ENCODE measurements around the gene TGFB2. TPM values are rescaled to one million over a fixed set of nuclear protein-coding genes. Genes with fewer than 3 reads are reported as not detected.

Gene TGFB2
- polyA plus RNA-seq, 1 donor (not counting 4 experiments of a cell fraction or from before 2014, with no cell fraction given): 21.5 TPM

- Histone ChIP-seq H3K9me1 (ENCODE audit: control insufficient read depth, extremely low read depth, insufficient read depth, low read length) (no peaks in the 10 kb centered on the region), H2AFZ (ENCODE audit: control insufficient read depth, low read length) (no peak overlapping the region), H3K27me3 (ENCODE audit: control insufficient read depth, extremely low read depth, insufficient read depth, low read length) (no peaks in the 10 kb centered on the region), H3K36me3 (ENCODE audit: control insufficient read depth in 2 of 2, extremely low read depth in 1 of 2, insufficient read depth in 2 of 2, low read length in 2 of 2) (peaks cover 0 to 1% of the 10 kb centered on the region in 2 experiments), H3K4me3 (ENCODE audit: control insufficient read depth in 2 of 3, extremely low read depth in 1 of 3, insufficient read depth in 2 of 3, low read depth in 1 of 3, low read length in 3 of 3) (no peak overlapping the region), H3K4me1 (ENCODE audit: control insufficient read depth, extremely low read depth, insufficient read depth, low read length) (no peaks in the 10 kb centered on the region), H3K9me3 (ENCODE audit: control insufficient read depth, low read depth, low read length) (no peaks in the 10 kb centered on the region), H3K79me2 (ENCODE audit: control insufficient read depth, insufficient read depth, low read length) (no peaks in the 10 kb centered on the region), H3K9ac (ENCODE audit: control insufficient read depth, extremely low read depth, insufficient read depth, low read length) (no peak overlapping the region), H3K27ac (ENCODE audit: control insufficient read depth, insufficient read depth, low read length) (no peak overlapping the region), H4K20me1 (ENCODE audit: control insufficient read depth, extremely low read depth, insufficient read depth, low read length) (no peaks in the 10 kb centered on the region), H3K4me2 (ENCODE audit: control insufficient read depth, extremely low read depth, insufficient read depth, low read depth, low read length) (no peak overlapping the region)
- dilution Hi-C loops (cut with MboI; ENCODE audit: extremely low pct_ligation_motif_present, low sequenced_read_pairs): no loop called here
- no peak for DNase-seq (ENCODE audit: low read depth, low spot score)
- TF ChIP-seq CTCF (optimal IDR thresholded peaks at IDR 0.05 in 1 of 3, IDR thresholded peaks at IDR 0.05 in 1 of 3, conservative IDR thresholded peaks at IDR 0.05 in 1 of 3; ENCODE audit: extremely low read depth in 1 of 3, insufficient read depth in 2 of 3, low read length in 3 of 3) (no peak), EZH2 (IDR thresholded peaks at IDR 0.05; ENCODE audit: low read length) (no peak)
- no peak for FAIRE-seq
Observed at GRCh38 chr1:218332416-218332815, 12.7 kb upstream of the TGFB2 start.

- Histone ChIP-seq H3K4me3 (ENCODE audit: control insufficient read depth in 2 of 3, extremely low read depth in 1 of 3, insufficient read depth in 2 of 3, low read depth in 1 of 3, low read length in 3 of 3) (no peak overlapping the region), H3K27ac (ENCODE audit: control insufficient read depth, insufficient read depth, low read length) (no peak overlapping the region), H3K27me3 (ENCODE audit: control insufficient read depth, extremely low read depth, insufficient read depth, low read length) (no peaks in the 10 kb centered on the region), H3K79me2 (ENCODE audit: control insufficient read depth, insufficient read depth, low read length) (no peaks in the 10 kb centered on the region), H3K36me3 (ENCODE audit: control insufficient read depth in 2 of 2, extremely low read depth in 1 of 2, insufficient read depth in 2 of 2, low read length in 2 of 2) (no peaks in the 10 kb centered on the region), H3K4me2 (ENCODE audit: control insufficient read depth, extremely low read depth, insufficient read depth, low read depth, low read length) (no peak overlapping the region), H3K9me1 (ENCODE audit: control insufficient read depth, extremely low read depth, insufficient read depth, low read length) (no peaks in the 10 kb centered on the region), H3K4me1 (ENCODE audit: control insufficient read depth, extremely low read depth, insufficient read depth, low read length) (peaks cover 3% of the 10 kb centered on the region), H3K9me3 (ENCODE audit: control insufficient read depth, low read depth, low read length) (no peaks in the 10 kb centered on the region), H4K20me1 (ENCODE audit: control insufficient read depth, extremely low read depth, insufficient read depth, low read length) (no peaks in the 10 kb centered on the region), H3K9ac (ENCODE audit: control insufficient read depth, extremely low read depth, insufficient read depth, low read length) (no peak overlapping the region), H2AFZ (ENCODE audit: control insufficient read depth, low read length) (no peak overlapping the region)
- no peak for FAIRE-seq
- DNase-seq (ENCODE audit: low read depth, low spot score): no peak
- dilution Hi-C loops (cut with MboI; ENCODE audit: extremely low pct_ligation_motif_present, low sequenced_read_pairs): no loop called here
- no peak for TF ChIP-seq CTCF (optimal IDR thresholded peaks at IDR 0.05 in 1 of 3, IDR thresholded peaks at IDR 0.05 in 1 of 3, conservative IDR thresholded peaks at IDR 0.05 in 1 of 3; ENCODE audit: extremely low read depth in 1 of 3, insufficient read depth in 2 of 3, low read length in 3 of 3)
- no peak for TF ChIP-seq EZH2 (IDR thresholded peaks at IDR 0.05; ENCODE audit: low read length)
Observed at GRCh38 chr1:218336328-218336727, 8.8 kb upstream of the TGFB2 start.

Data from keratinocyte (primary cell).